Peyer's patch (tissue), 4 donors: ENCODE measurements around the gene FAM131C.

Experiments used
- CTCF ChIP-seq, 6 experiments: fragments of 450-650 bp in 4 of 6; fragments of 200-600 bp in 2 of 6; sonication (generic) in 1 of 6; IDR thresholded peaks; one replicate each; pipeline ENCODE4 v1.5.1; 2017 to 2019; ENCODE audit warnings: antibody characterized with exemption in 6 of 6, mild to moderate bottlenecking in 3 of 6, moderate library complexity in 1 of 6
- POLR2A ChIP-seq, 2 donors: fragments of 450-650 bp; IDR thresholded peaks; one replicate each; pipeline ENCODE4 v1.5.1; 2017; ENCODE audit warnings: antibody characterized with exemption in 2 of 2, mild to moderate bottlenecking in 2 of 2, moderate library complexity in 2 of 2

GRCh38 chr1:16120940-16121410 is 47.5 kb upstream of the FAM131C start:
- TF ChIP-seq CTCF (IDR thresholded peaks at IDR 0.05) (no peak), POLR2A (IDR thresholded peaks at IDR 0.05) (no peak)
